Bronchial epithelial cell (primary cell): ENCODE measurements around the gene FBXL22. TPM values are rescaled to one million over a fixed set of nuclear protein-coding genes. Genes with fewer than 3 reads are reported as not detected.

Experiments
- DNase-seq: peaks from one replicate; pipeline ENCODE4 v3.0.0-alpha.2; 2010; ENCODE audit warnings: low read depth
- FAIRE-seq: peaks from 2 replicates; lab custom pipeline; 2011; peaks lifted over from hg19 to GRCh38; lab: Jason Lieb, UNC
- H3K27me3 ChIP-seq: 2 replicates; pipeline ENCODE4 v1.5.1; 2011; ENCODE audit warnings: low read length; ENCODE audit not compliant: control insufficient read depth, insufficient read depth
- H3K36me3 ChIP-seq: 2 replicates; pipeline ENCODE4 v1.5.1; 2011; ENCODE audit warnings: low read length; ENCODE audit not compliant: control insufficient read depth, insufficient read depth
- H3K4me3 ChIP-seq: 2 replicates; pipeline ENCODE4 v1.5.1; 2011; ENCODE audit warnings: mild to moderate bottlenecking, low read depth, low read length, control low read depth
- total RNA-seq: library from RNA; depleted of rRNA; stranded (reverse); fragments of >200 nt; gene quantifications from 2 replicates; pipeline ENCODE4 v1.2.1, GENCODE V29; 2014
- TF ChIP-seq, protein P1 (sequence below): IDR thresholded peaks from 2 replicates; pipeline ENCODE4 v1.5.1; 2011; ENCODE audit warnings: mild to moderate bottlenecking, moderate library complexity, low read length, control low read depth, inconsistent platforms; ENCODE audit not compliant: insufficient read depth, severe bottlenecking

FBXL22 gene
- total RNA-seq, 1 donor from 2014 or later = under 0.01 TPM

- Histone ChIP-seq H3K4me3 (no peak overlapping the region), H3K27me3 (no peaks in the 10 kb centered on the region), H3K36me3 (peaks cover 16% of the 10 kb centered on the region)
- TF ChIP-seq, protein P1, sequence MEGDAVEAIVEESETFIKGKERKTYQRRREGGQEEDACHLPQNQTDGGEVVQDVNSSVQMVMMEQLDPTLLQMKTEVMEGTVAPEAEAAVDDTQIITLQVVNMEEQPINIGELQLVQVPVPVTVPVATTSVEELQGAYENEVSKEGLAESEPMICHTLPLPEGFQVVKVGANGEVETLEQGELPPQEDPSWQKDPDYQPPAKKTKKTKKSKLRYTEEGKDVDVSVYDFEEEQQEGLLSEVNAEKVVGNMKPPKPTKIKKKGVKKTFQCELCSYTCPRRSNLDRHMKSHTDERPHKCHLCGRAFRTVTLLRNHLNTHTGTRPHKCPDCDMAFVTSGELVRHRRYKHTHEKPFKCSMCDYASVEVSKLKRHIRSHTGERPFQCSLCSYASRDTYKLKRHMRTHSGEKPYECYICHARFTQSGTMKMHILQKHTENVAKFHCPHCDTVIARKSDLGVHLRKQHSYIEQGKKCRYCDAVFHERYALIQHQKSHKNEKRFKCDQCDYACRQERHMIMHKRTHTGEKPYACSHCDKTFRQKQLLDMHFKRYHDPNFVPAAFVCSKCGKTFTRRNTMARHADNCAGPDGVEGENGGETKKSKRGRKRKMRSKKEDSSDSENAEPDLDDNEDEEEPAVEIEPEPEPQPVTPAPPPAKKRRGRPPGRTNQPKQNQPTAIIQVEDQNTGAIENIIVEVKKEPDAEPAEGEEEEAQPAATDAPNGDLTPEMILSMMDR = no peak
- FAIRE-seq (no peak), DNase-seq (no peak)
These were observed 24.3 kb upstream of the FBXL22 start for GRCh38 chr15:63572749-63573464.

- no peaks in the 10 kb centered on the region for H3K27me3 ChIP-seq
- DNase-seq (no peak), FAIRE-seq (no peak)
- H3K36me3 ChIP-seq = peaks cover 16% of the 10 kb centered on the region
- TF ChIP-seq, protein P1 = no peak
- H3K4me3 ChIP-seq = no peak overlapping the region
These were observed 23.7 kb upstream of the FBXL22 start for GRCh38 chr15:63573533-63573932.

DNA sequence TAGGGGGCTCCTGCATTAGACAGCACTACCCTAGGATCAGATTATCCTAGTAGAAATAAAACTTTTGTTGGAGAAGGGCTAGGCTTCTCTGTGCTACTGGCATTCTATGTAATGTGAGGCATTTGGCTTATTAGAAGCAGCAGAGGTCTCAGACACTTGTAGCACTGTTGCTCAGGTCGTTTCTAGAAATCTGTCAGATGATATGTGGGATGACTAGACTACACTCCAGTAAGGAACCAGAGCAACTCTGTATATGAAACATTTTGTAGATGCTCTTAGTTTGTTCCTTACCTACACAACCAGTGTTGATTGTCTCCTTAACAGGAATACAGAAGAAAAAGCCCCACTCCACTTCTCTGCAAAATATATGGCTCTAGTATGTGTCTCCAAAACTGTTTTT lies 21.9 kb upstream of the FBXL22 start:
- no peak overlapping the region for H3K4me3 ChIP-seq

DNA sequence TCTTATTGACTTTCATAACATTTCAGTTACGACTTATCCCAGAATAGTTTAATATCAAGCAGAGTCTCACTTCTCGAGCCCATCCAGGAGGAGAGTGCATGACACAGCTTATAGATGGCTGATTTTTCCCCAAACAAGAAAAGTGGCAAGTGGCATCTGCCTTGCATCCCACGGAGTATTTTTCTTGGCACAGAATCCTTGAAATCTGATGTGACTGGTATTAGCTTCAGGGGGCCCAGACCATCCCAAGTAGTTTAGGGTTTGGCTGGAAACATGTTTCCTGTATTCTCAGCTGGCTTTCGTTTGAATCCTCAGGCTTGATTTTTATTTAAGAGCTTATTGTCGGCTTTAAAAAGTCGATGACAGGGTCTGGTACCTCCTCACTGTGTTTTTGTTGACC lies 20.7 kb upstream of the FBXL22 start:
- peaks cover 8% of the 10 kb centered on the region for H3K36me3 ChIP-seq
- FAIRE-seq (no peak), DNase-seq (no peak)
- H3K27me3 ChIP-seq = no peaks in the 10 kb centered on the region
- TF ChIP-seq, protein P1 = no peak
- no peak overlapping the region for H3K4me3 ChIP-seq

More for the DNA sequence above, 21.9 kb upstream of the FBXL22 start:
- FAIRE-seq (no peak), DNase-seq (no peak)
- no peaks in the 10 kb centered on the region for H3K27me3 ChIP-seq
- H3K36me3 ChIP-seq = peaks cover 12% of the 10 kb centered on the region
- TF ChIP-seq, protein P1 = no peak

- no peak overlapping the region for H3K4me3 ChIP-seq
- TF ChIP-seq, protein P1 = no peak
- no peaks in the 10 kb centered on the region for H3K27me3 ChIP-seq
- no peak for FAIRE-seq
- peaks cover 6% of the 10 kb centered on the region for H3K36me3 ChIP-seq
- DNase-seq = no peak
These were observed 15.0 kb upstream of the FBXL22 start for GRCh38 chr15:63582179-63582578.
